Loucy (cell line): ENCODE data around the gene GRIN2B.

Experiments used
- H2AFZ ChIP-seq: fragments of 200-600 bp; sonication (generic); 2 replicates; pipeline ENCODE4 v1.6.0; 2016; ENCODE audit warnings: antibody characterized with exemption, mild to moderate bottlenecking, low read length, moderate library complexity
- H3F3A ChIP-seq: fragments of 200-600 bp; 2 replicates; pipeline ENCODE4 v1.6.0; 2016; ENCODE audit warnings: antibody characterized with exemption, low read depth, mild to moderate bottlenecking
- H3K27me3 ChIP-seq: fragments of 200-600 bp; sonication (generic); 2 replicates; pipeline ENCODE4 v1.6.1; 2014; ENCODE audit warnings: low read length, mild to moderate bottlenecking; ENCODE audit not compliant: insufficient read depth, poor library complexity, severe bottlenecking
- H3K36me3 ChIP-seq: fragments of 200-600 bp; sonication (generic); 2 replicates; pipeline ENCODE4 v1.6.1; 2016; ENCODE audit warnings: low read length; ENCODE audit not compliant: insufficient read depth
- H3K4me1 ChIP-seq: fragments of 200-600 bp; sonication (generic); 2 replicates; pipeline ENCODE4 v1.5.1; 2014; ENCODE audit warnings: low read length, mild to moderate bottlenecking; ENCODE audit not compliant: insufficient read depth, poor library complexity, severe bottlenecking
- H3K4me2 ChIP-seq: fragments of 200-600 bp; sonication (generic); 2 replicates; pipeline ENCODE4 v1.6.0; 2014; ENCODE audit warnings: antibody characterized with exemption, low read length, low read depth, mild to moderate bottlenecking; ENCODE audit not compliant: poor library complexity, severe bottlenecking
- H3K4me3 ChIP-seq: fragments of 200-600 bp; sonication (generic); 2 replicates; pipeline ENCODE4 v1.5.1; 2014; ENCODE audit warnings: low read length, mild to moderate bottlenecking, mixed read lengths; ENCODE audit not compliant: poor library complexity, severe bottlenecking
- H3K79me2 ChIP-seq: fragments of 200-600 bp; sonication (generic); 2 replicates; pipeline ENCODE4 v1.6.1; 2014; ENCODE audit warnings: low read length; ENCODE audit not compliant: insufficient read depth
- H3K9ac ChIP-seq: fragments of 200-600 bp; sonication (generic); 2 replicates; pipeline ENCODE4 v1.6.0; 2014; ENCODE audit warnings: mild to moderate bottlenecking, low read depth, low read length, moderate library complexity; ENCODE audit not compliant: poor library complexity, severe bottlenecking
- H3K9me2 ChIP-seq: fragments of 200-600 bp; sonication (generic); replicated peaks from 2 replicates; pipeline ENCODE4 v1.6.1; 2016; ENCODE audit warnings: low read depth, low read length, mixed read lengths
- H3K9me3 ChIP-seq: fragments of 200-600 bp; sonication (generic); 2 replicates; pipeline ENCODE4 v1.6.1; 2014; ENCODE audit warnings: mild to moderate bottlenecking, antibody characterized with exemption, low read length, low read depth; ENCODE audit not compliant: insufficient read depth
- H4K20me1 ChIP-seq: fragments of 200-600 bp; sonication (generic); 2 replicates; pipeline ENCODE4 v1.6.0; 2014; ENCODE audit warnings: antibody characterized with exemption, low read length, mild to moderate bottlenecking; ENCODE audit not compliant: insufficient read depth, poor library complexity, severe bottlenecking
- EZH2phosphoT487 ChIP-seq: fragments of 200-600 bp; IDR thresholded peaks from 2 replicates; pipeline ENCODE4 v1.6.1; 2018; ENCODE audit warnings: antibody characterized with exemption, mild to moderate bottlenecking, moderate library complexity, borderline replicate concordance
- TF ChIP-seq, protein P1 (sequence below): fragments of 200-600 bp; sonication (generic); conservative IDR thresholded peaks from 2 replicates; pipeline ENCODE4 v1.5.1; 2014; ENCODE audit warnings: mild to moderate bottlenecking, antibody characterized with exemption, low read length

Gene GRIN2B

GRCh38 chr12:13992585-13992984 is 11.2 kb upstream of the GRIN2B start:
- H3K4me2 ChIP-seq: no peak overlapping the region

DNA sequence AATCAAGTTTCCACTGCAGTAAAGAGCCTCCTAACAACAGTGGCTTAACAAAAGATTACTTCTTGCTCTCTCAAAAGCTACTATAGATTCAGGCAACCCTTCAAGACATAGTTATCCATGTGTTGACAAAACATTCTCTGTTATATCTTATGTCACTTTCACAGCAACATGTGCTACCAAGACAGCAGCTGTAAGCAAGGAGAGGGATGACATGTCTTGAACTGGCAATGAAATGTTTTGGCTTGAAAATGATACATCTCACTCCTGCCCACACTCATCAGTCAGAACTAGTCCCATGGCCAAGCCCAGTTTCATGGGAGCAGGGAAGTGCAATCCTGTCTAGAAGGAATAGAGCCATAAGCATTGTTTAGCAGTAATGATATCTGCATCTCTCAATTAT is 10.7 kb upstream of the GRIN2B start:
- no peaks in the 10 kb centered on the region for H3K79me2 ChIP-seq
- H3K9me2 ChIP-seq: no peaks in the 10 kb centered on the region; the same call in 1 of the 2 replicates
- no peak overlapping the region for H3K4me2 ChIP-seq
- H3K27me3 ChIP-seq: no peaks in the 10 kb centered on the region
- no peak overlapping the region for H3K9ac ChIP-seq
- H3K36me3 ChIP-seq: no peaks in the 10 kb centered on the region
- no peaks in the 10 kb centered on the region for H3F3A ChIP-seq
- no peaks in the 10 kb centered on the region for H3K9me3 ChIP-seq
- no peak overlapping the region for H2AFZ ChIP-seq
- TF ChIP-seq EZH2phosphoT487: no peak
- H4K20me1 ChIP-seq: no peaks in the 10 kb centered on the region
- no peaks in the 10 kb centered on the region for H3K4me1 ChIP-seq
- H3K4me3 ChIP-seq: no peak overlapping the region

More at GRCh38 chr12:13992585-13992984, 11.2 kb upstream of the GRIN2B start:
- Histone ChIP-seq H3K9me3 (no peaks in the 10 kb centered on the region), H4K20me1 (no peaks in the 10 kb centered on the region), H3K9ac (no peak overlapping the region), H3K4me1 (no peaks in the 10 kb centered on the region), H3F3A (no peaks in the 10 kb centered on the region), H3K79me2 (no peaks in the 10 kb centered on the region), H3K9me2 (no peaks in the 10 kb centered on the region; the same call in 1 of the 2 replicates), H3K4me3 (no peak overlapping the region), H3K36me3 (no peaks in the 10 kb centered on the region), H2AFZ (no peak overlapping the region), H3K27me3 (no peaks in the 10 kb centered on the region)
- no peak for TF ChIP-seq EZH2phosphoT487
- TF ChIP-seq, protein P1, sequence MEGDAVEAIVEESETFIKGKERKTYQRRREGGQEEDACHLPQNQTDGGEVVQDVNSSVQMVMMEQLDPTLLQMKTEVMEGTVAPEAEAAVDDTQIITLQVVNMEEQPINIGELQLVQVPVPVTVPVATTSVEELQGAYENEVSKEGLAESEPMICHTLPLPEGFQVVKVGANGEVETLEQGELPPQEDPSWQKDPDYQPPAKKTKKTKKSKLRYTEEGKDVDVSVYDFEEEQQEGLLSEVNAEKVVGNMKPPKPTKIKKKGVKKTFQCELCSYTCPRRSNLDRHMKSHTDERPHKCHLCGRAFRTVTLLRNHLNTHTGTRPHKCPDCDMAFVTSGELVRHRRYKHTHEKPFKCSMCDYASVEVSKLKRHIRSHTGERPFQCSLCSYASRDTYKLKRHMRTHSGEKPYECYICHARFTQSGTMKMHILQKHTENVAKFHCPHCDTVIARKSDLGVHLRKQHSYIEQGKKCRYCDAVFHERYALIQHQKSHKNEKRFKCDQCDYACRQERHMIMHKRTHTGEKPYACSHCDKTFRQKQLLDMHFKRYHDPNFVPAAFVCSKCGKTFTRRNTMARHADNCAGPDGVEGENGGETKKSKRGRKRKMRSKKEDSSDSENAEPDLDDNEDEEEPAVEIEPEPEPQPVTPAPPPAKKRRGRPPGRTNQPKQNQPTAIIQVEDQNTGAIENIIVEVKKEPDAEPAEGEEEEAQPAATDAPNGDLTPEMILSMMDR: no peak

GRCh38 chr12:13986031-13986430 is 4.6 kb upstream of the GRIN2B start:
- Histone ChIP-seq H4K20me1 (no peaks in the 10 kb centered on the region), H2AFZ (no peak overlapping the region), H3K9me2 (no peaks in the 10 kb centered on the region; the same call in 1 of the 2 replicates), H3K27me3 (no peaks in the 10 kb centered on the region), H3K9me3 (no peaks in the 10 kb centered on the region), H3K79me2 (no peaks in the 10 kb centered on the region), H3K9ac (no peak overlapping the region), H3K4me1 (no peaks in the 10 kb centered on the region), H3K4me3 (no peak overlapping the region), H3K4me2 (no peak overlapping the region), H3K36me3 (no peaks in the 10 kb centered on the region), H3F3A (no peaks in the 10 kb centered on the region)
- TF ChIP-seq, protein P1: no peak
- no peak for TF ChIP-seq EZH2phosphoT487

GRCh38 chr12:13981990-13982389 is 588 bp upstream of the GRIN2B start:
- no peaks in the 10 kb centered on the region for H3K79me2 ChIP-seq
- H3K9me3 ChIP-seq: no peaks in the 10 kb centered on the region
- no peak overlapping the region for H2AFZ ChIP-seq
- no peaks in the 10 kb centered on the region for H3K4me1 ChIP-seq
- H3K4me3 ChIP-seq: no peak overlapping the region
- H4K20me1 ChIP-seq: no peaks in the 10 kb centered on the region
- TF ChIP-seq EZH2phosphoT487: no peak
- TF ChIP-seq, protein P1: no peak
- H3K27me3 ChIP-seq: no peaks in the 10 kb centered on the region
- no peak overlapping the region for H3K9ac ChIP-seq
- H3K4me2 ChIP-seq: no peak overlapping the region
- no peaks in the 10 kb centered on the region for H3F3A ChIP-seq
- no peaks in the 10 kb centered on the region for H3K36me3 ChIP-seq
- no peaks in the 10 kb centered on the region for H3K9me2 ChIP-seq
